K562 (cell line): ENCODE measurements around the gene WWOX. TPM values are rescaled to one million over a fixed set of nuclear protein-coding genes. Genes with fewer than 3 reads are reported as not detected.

Experiments
- ATAC-seq: fragments of 200-7000 bp; cut with Tn5 transposase; 3 replicates; pipeline ENCODE4 v1.9.1; 2020; ENCODE audit warnings: moderate library complexity
- BruUV-seq: library from RNA; stranded (reverse); fragments of 400-500 nt; replicated peaks from 2 replicates; lab custom pipeline; 2021; lab: Mats Ljungman, UMichigan
- CTCF ChIA-PET: fragments of 300-600 bp; formaldehyde crosslinking; extraction: SDS; loops from one replicate; lab custom pipeline; 2021; ENCODE audit warnings: low intra/inter-chr PET ratio; lab: Yijun Ruan, JAX
- POLR2A ChIA-PET: fragments of 300-600, 350-650 bp; sonication (Branson Sonifier 250); formaldehyde crosslinking; extraction: SDS; loops from one replicate; lab custom pipeline; 2021; ENCODE audit warnings: antibody characterized with exemption, inconsistent platforms; lab: Yijun Ruan, JAX
- DNase-seq, 4 experiments: peaks; one replicate each; pipeline versions ENCODE4 v3.0.0 to v3.0.0-alpha.2; 2011 to 2018; ENCODE audit warnings: low spot score in 3 of 4, mixed read lengths in 3 of 4; ENCODE audit errors: extremely low read depth in 1 of 4
- FAIRE-seq: peaks from 2 replicates; lab custom pipeline; 2011; peaks lifted over from hg19 to GRCh38; lab: Jason Lieb, UNC
- H2AFZ ChIP-seq: 2 replicates; pipeline ENCODE4 v1.6.0; 2011; ENCODE audit warnings: low read depth, low read length, control low read depth, inconsistent platforms
- H3K27ac ChIP-seq: fragments of 200-600 bp; 3 replicates; pipeline ENCODE4 v1.8.0; 2011; ENCODE audit warnings: low read depth, mild to moderate bottlenecking, control low read depth, inconsistent platforms, low read length, moderate library complexity, mixed read lengths; ENCODE audit errors: extremely low read depth
- H3K27me3 ChIP-seq, 2 experiments: fragments of 300-600 bp in 1 of 2; 2 replicates in 1 of 2; 3 replicates in 1 of 2; pipeline versions ENCODE4 v1.6.0 to v1.8.0; 2011; ENCODE audit warnings: inconsistent platforms in 2 of 2, low read length in 2 of 2, mild to moderate bottlenecking in 1 of 2, mixed read lengths in 1 of 2, moderate library complexity in 1 of 2; ENCODE audit not compliant: control insufficient read depth in 2 of 2, insufficient read depth in 2 of 2
- H3K36me3 ChIP-seq: fragments of 300-600 bp; 3 replicates; pipeline ENCODE4 v1.8.0; 2011; ENCODE audit warnings: mild to moderate bottlenecking, low read length, inconsistent platforms; ENCODE audit not compliant: control insufficient read depth, insufficient read depth
- H3K4me1 ChIP-seq, 2 experiments: fragments of 200-600 bp in 1 of 2; replicated peaks in 1 of 2; 2 replicates in 1 of 2; 3 replicates in 1 of 2; pipeline versions ENCODE4 v1.5.1 to v1.8.0; 2011; ENCODE audit warnings: inconsistent platforms in 2 of 2, low read length in 2 of 2, mild to moderate bottlenecking in 1 of 2, mixed read lengths in 1 of 2, moderate library complexity in 1 of 2; ENCODE audit not compliant: control insufficient read depth in 2 of 2, insufficient read depth in 2 of 2
- H3K4me2 ChIP-seq: 2 replicates; pipeline ENCODE4 v1.6.1; 2011; ENCODE audit warnings: low read length, control low read depth, inconsistent platforms, mixed read lengths; ENCODE audit not compliant: insufficient read depth
- H3K4me3 ChIP-seq: fragments of 200-600 bp; sonication (generic), shearing (Covaris generic); 2 replicates; pipeline ENCODE4 v1.5.1; 2016; ENCODE audit warnings: control low read depth, inconsistent platforms
- H3K79me2 ChIP-seq: fragments of 200-600 bp; 3 replicates; pipeline ENCODE4 v1.8.0; 2011; ENCODE audit warnings: low read length, inconsistent platforms; ENCODE audit not compliant: control insufficient read depth, insufficient read depth
- H3K9ac ChIP-seq, 2 experiments: 2 replicates each; pipeline versions ENCODE4 v1.6.0 to v1.6.1; 2011; ENCODE audit warnings: low read depth in 2 of 2, low read length in 2 of 2, control low read depth in 1 of 2, inconsistent platforms in 1 of 2, mild to moderate bottlenecking in 1 of 2, mixed read lengths in 1 of 2; ENCODE audit not compliant: insufficient read depth in 1 of 2
- H3K9me1 ChIP-seq: one replicate; pipeline ENCODE4 v1.6.0; 2011; ENCODE audit warnings: inconsistent platforms, mild to moderate bottlenecking, low read length, moderate library complexity; ENCODE audit not compliant: control insufficient read depth, insufficient read depth
- H3K9me3 ChIP-seq: replicated peaks from 2 replicates; pipeline ENCODE4 v1.5.1; 2011; ENCODE audit warnings: low read depth, low read length, inconsistent platforms; ENCODE audit not compliant: control insufficient read depth, insufficient read depth
- H4K20me1 ChIP-seq: replicated peaks from 2 replicates; pipeline ENCODE4 v1.6.1; 2011; ENCODE audit warnings: low read length, inconsistent platforms, mixed read lengths; ENCODE audit not compliant: control insufficient read depth, insufficient read depth
- DDX20 ChIP-seq: fragments of 450-650 bp; IDR thresholded peaks from 2 replicates; pipeline ENCODE4 v1.6.1; 2016; ENCODE audit warnings: missing genetic modification characterization, low read depth, mild to moderate bottlenecking, missing compliant biosample characterization, moderate library complexity
- DLX4 ChIP-seq: fragments of 250-450 bp; sonication (Bioruptor Pico); IDR thresholded peaks from 2 replicates; pipeline ENCODE4 v1.6.1; 2021; ENCODE audit warnings: mild to moderate bottlenecking
- ETV1 ChIP-seq: fragments of 450-650 bp; conservative IDR thresholded peaks from 2 replicates; pipeline ENCODE4 v1.6.1; 2016; ENCODE audit warnings: missing genetic modification characterization, control low read depth, low read depth, missing compliant biosample characterization
- FOSL1 ChIP-seq: fragments of 200-800 bp; sonication (Bioruptor generic); conservative IDR thresholded peaks from 2 replicates; pipeline ENCODE4 v1.6.1; 2016; ENCODE audit warnings: missing genetic modification characterization, missing compliant biosample characterization
- HDGF ChIP-seq: fragments of 450-650 bp; IDR thresholded peaks from 2 replicates; pipeline ENCODE4 v1.6.1; 2016
- HNRNPK ChIP-seq: fragments of 200-400 bp; formaldehyde crosslinking; IDR thresholded peaks from one replicate; pipeline ENCODE4 v1.6.1; 2018; ENCODE audit warnings: mild to moderate bottlenecking, low read depth, low read length; ENCODE audit not compliant: poor library complexity, severe bottlenecking
- HOXB6 ChIP-seq: fragments of 250-450 bp; sonication (Bioruptor Pico); IDR thresholded peaks from 2 replicates; pipeline ENCODE4 v1.5.1; 2022; ENCODE audit warnings: mild to moderate bottlenecking, borderline replicate concordance
- KLF6 ChIP-seq: fragments of 250-450 bp; sonication (Bioruptor Pico); IDR thresholded peaks from 2 replicates; pipeline ENCODE4 v1.4.0; 2020; ENCODE audit warnings: mild to moderate bottlenecking, moderate library complexity, borderline replicate concordance
- SIN3A ChIP-seq, 2 experiments: fragments of 150-350 bp in 1 of 2; IDR thresholded peaks; 2 replicates each; pipeline ENCODE4 v1.6.1; 2011 to 2016; ENCODE audit warnings: borderline replicate concordance in 2 of 2, low read depth in 2 of 2, low read length in 2 of 2, mild to moderate bottlenecking in 2 of 2, moderate library complexity in 2 of 2; ENCODE audit not compliant: control insufficient read depth in 1 of 2
- SNIP1 ChIP-seq: fragments of 450-650 bp; IDR thresholded peaks from 2 replicates; pipeline ENCODE4 v1.7.1; 2017; ENCODE audit warnings: low read depth, mild to moderate bottlenecking
- ZBTB49 ChIP-seq: sonication (generic); formaldehyde crosslinking; IDR thresholded peaks from 2 replicates; pipeline ENCODE4 v1.8.0; 2022; ENCODE audit warnings: missing genetic modification reagents, mild to moderate bottlenecking, borderline replicate concordance
- ZFPM2 ChIP-seq: fragments of 250-450 bp; sonication (Bioruptor Pico); IDR thresholded peaks from 2 replicates; pipeline ENCODE4 v1.5.1; 2022; ENCODE audit warnings: mild to moderate bottlenecking
- ZNF184 ChIP-seq: sonication (generic); formaldehyde crosslinking; IDR thresholded peaks from 2 replicates; pipeline ENCODE4 v1.5.0; 2020; ENCODE audit warnings: missing genetic modification reagents
- ZNF586 ChIP-seq: fragments of 450-650 bp; formaldehyde crosslinking; conservative IDR thresholded peaks from 2 replicates; pipeline ENCODE4 v1.4.0; 2020; ENCODE audit warnings: mild to moderate bottlenecking, moderate library complexity
- ZNF592 ChIP-seq: fragments of 450-650 bp; IDR thresholded peaks from 2 replicates; pipeline ENCODE4 v1.6.1; 2017; ENCODE audit warnings: antibody characterized with exemption, mild to moderate bottlenecking
- WGBS: fragments of 100-300 bp; shearing (Covaris generic); methylation state at CpG from one replicate; pipeline ENCODE4 v1.1.6; 2016; ENCODE audit warnings: low coverage, mixed read lengths; ENCODE audit not compliant: insufficient coverage; ENCODE audit errors: missing lambda C conversion rate; 5-methylcytosine and 5-hydroxymethylcytosine counted together
- in situ Hi-C: fragments of 300-500 bp; cut with MboI; formaldehyde crosslinking; loops from 4 replicates; pipeline ENCODE4 v1.15.0; 2018; ENCODE audit warnings: inconsistent platforms, mixed read lengths
- intact Hi-C: fragments of 100-400 bp; cut with micrococcal nuclease; formaldehyde crosslinking; loops from 2 replicates; pipeline ENCODE4 v1.14.2; 2022
- polyA plus RNA-seq, 8 experiments: library from polyadenylated mRNA; depleted of rRNA in 4 of 8; stranded (reverse) in 5 of 8; unstranded in 3 of 8; fragments of >200 nt; fragmentation: Nextera tagmentation in 2 of 8; fragmentation: Illumina TruSeq in 1 of 8; extraction: Ambion mirVana in 2 of 8; extraction: Trizol in 1 of 8; gene quantifications; 2 replicates each; pipeline versions ENCODE4 v1.2.1 to v1.2.3, GENCODE V29; 2011 to 2014; ENCODE audit warnings: inconsistent platforms in 1 of 8, missing spikeins in 1 of 8
- total RNA-seq, 7 experiments: library from RNA; depleted of rRNA in 6 of 7; stranded (reverse); fragments of >200 nt in 6 of 7; fragmentation: Illumina TruSeq in 2 of 7; extraction: Trizol in 2 of 7; gene quantifications; 2 replicates each; pipeline versions ENCODE4 v1.2.1 to v1.2.3, GENCODE V29; 2011 to 2021; ENCODE audit warnings: low replicate concordance in 1 of 7

Gene WWOX
- total and polyA plus RNA-seq, 9 of the 15 experiments (the other 6 are each of a cell fraction or from before 2014, with no cell fraction given), result 1.6 to 22.7 (median 8.1) TPM

- Histone ChIP-seq H3K4me3 (no peak overlapping the region), H3K27ac (no peak overlapping the region), H3K79me2 (no peaks in the 10 kb centered on the region), H3K36me3 (no peaks in the 10 kb centered on the region), H2AFZ (no peak overlapping the region), H3K27me3 (peaks cover 22 to 32% of the 10 kb centered on the region in 2 experiments), H4K20me1 (no peaks in the 10 kb centered on the region), H3K4me1 (no peaks in the 10 kb centered on the region)
- no TSS peak for BruUV-seq
- FAIRE-seq (no peak), DNase-seq (no peak)
- in situ Hi-C loops, result no loop called here
- CTCF ChIA-PET, result no interaction called here
- POLR2A ChIA-PET, result no interaction called here
- 12% methylated on average over 15 of the region's 15 CpGs for WGBS
- TF ChIP-seq ETV1 (tag) (no peak), ZFPM2 (CRISPR knock-in tag) (no peak), HDGF (no peak), SNIP1 (no peak), HNRNPK (no peak), FOSL1 (tag) (no peak), SIN3A (IDR thresholded peaks at IDR 0.05; ENCODE audit: borderline replicate concordance in 2 of 2, control insufficient read depth in 1 of 2, low read depth in 2 of 2, low read length in 2 of 2) (no peak), ZNF586 (no peak), DDX20 (tag) (no peak), ZBTB49 (CRISPR knock-in tag) (no peak), HOXB6 (no peak), DLX4 (CRISPR knock-in tag) (no peak), ZNF184 (no peak), ZNF592 (no peak), KLF6 (CRISPR knock-in tag) (no peak)
- TF ChIP-seq, all 486 proteins: peak for 0
- ATAC-seq, result no peak
- H3K4me2 ChIP-seq, result no peak overlapping the region
- intact Hi-C loops, result no loop called here
- no peak overlapping the region for H3K9ac ChIP-seq
- H3K9me1 ChIP-seq, result no peaks in the 10 kb centered on the region
- H3K9me3 ChIP-seq, result no peaks in the 10 kb centered on the region
Measured at GRCh38 chr16:78183437-78184237, 84.2 kb downstream of the WWOX start.
